GM12878 (cell line): Measurements from ENCODE around the gene COL23A1.

Experiments
- BCL11A ChIP-seq: IDR thresholded peaks from 2 replicates; pipeline ENCODE4 v1.6.1; 2011; ENCODE audit warnings: low read depth, low read length
- CREB1 ChIP-seq: IDR thresholded peaks from 2 replicates; pipeline ENCODE4 v1.6.1; 2012; ENCODE audit warnings: low read depth, mild to moderate bottlenecking, inconsistent platforms
- CREM ChIP-seq: IDR thresholded peaks from 2 replicates; pipeline ENCODE4 v1.6.1; 2014; ENCODE audit warnings: antibody characterized with exemption, low read depth
- CTCF ChIP-seq, 3 experiments: IDR thresholded peaks in 2 of 3; conservative IDR thresholded peaks in 1 of 3; 2 replicates each; pipeline ENCODE4 v1.5.1; 2011; ENCODE audit warnings: low read depth in 3 of 3, low read length in 3 of 3, mild to moderate bottlenecking in 3 of 3, control low read depth in 2 of 3, moderate library complexity in 2 of 3, inconsistent platforms in 1 of 3, mixed read lengths in 1 of 3; ENCODE audit not compliant: control insufficient read depth in 2 of 3, insufficient read depth in 1 of 3; ENCODE audit errors: extremely low read depth in 1 of 3
- EP300 ChIP-seq, 2 experiments: fragments of 150-350 bp in 1 of 2; IDR thresholded peaks; 2 replicates each; pipeline ENCODE4 v1.6.1; 2011 to 2012; ENCODE audit warnings: low read depth in 2 of 2, low read length in 2 of 2, borderline replicate concordance in 1 of 2, improper control_type of control experiment in 1 of 2, inconsistent platforms in 1 of 2; ENCODE audit not compliant: control insufficient read depth in 1 of 2
- MYC ChIP-seq: IDR thresholded peaks from 2 replicates; pipeline ENCODE4 v1.6.1; 2011; ENCODE audit warnings: mild to moderate bottlenecking, low read length, moderate library complexity, inconsistent platforms; ENCODE audit not compliant: insufficient read depth, insufficient replicate concordance, insufficient read length, severe bottlenecking
- NR2C2 ChIP-seq: IDR thresholded peaks from 2 replicates; pipeline ENCODE4 v1.6.1; 2011; ENCODE audit warnings: borderline replicate concordance, low read depth; ENCODE audit not compliant: control insufficient read depth, insufficient read length
- PRDM15 ChIP-seq: fragments of 450-650 bp; formaldehyde crosslinking; IDR thresholded peaks from 2 replicates; pipeline ENCODE4 v1.4.0; 2020; ENCODE audit warnings: mild to moderate bottlenecking, moderate library complexity
- TARDBP ChIP-seq: IDR thresholded peaks from 2 replicates; pipeline ENCODE4 v1.6.1; 2016; ENCODE audit warnings: borderline replicate concordance
- TCF12 ChIP-seq: IDR thresholded peaks from 2 replicates; pipeline ENCODE4 v1.6.1; 2011; ENCODE audit warnings: low read depth, mild to moderate bottlenecking, low read length
- ZNF24 ChIP-seq: fragments of 450-650 bp; IDR thresholded peaks from 2 replicates; pipeline ENCODE4 v1.6.1; 2017; ENCODE audit warnings: antibody characterized with exemption, mild to moderate bottlenecking

GRCh38 chr5:178432421-178433272 lies 157.5 kb downstream of the COL23A1 start:
- TF ChIP-seq EP300 (IDR thresholded peaks at IDR 0.05; ENCODE audit: borderline replicate concordance in 1 of 2, control insufficient read depth in 1 of 2, low read depth in 2 of 2, low read length in 2 of 2) (no peak), CREB1 (no peak), ZNF24 (no peak), TCF12 (no peak), TARDBP (no peak), NR2C2 (no peak), MYC (no peak), CTCF (IDR thresholded peaks at IDR 0.05 in 2 of 3, conservative IDR thresholded peaks at IDR 0.05 in 1 of 3; ENCODE audit: control insufficient read depth in 2 of 3, extremely low read depth in 1 of 3, insufficient read depth in 1 of 3, low read depth in 3 of 3, low read length in 3 of 3) (no peak), PRDM15 (CRISPR knock-in tag) (no peak), CREM (no peak), BCL11A (no peak)
